HepG2 (cell line): ENCODE data around the gene KCTD5. TPM values are rescaled to one million over a fixed set of nuclear protein-coding genes. Genes with fewer than 3 reads are reported as not detected.

Experiments
- BHLHE40 ChIP-seq: IDR thresholded peaks from 2 replicates; pipeline ENCODE4 v1.6.1; 2011; ENCODE audit warnings: low read length, improper control_type of control experiment
- ESRRA ChIP-seq: sonication (generic); formaldehyde crosslinking; IDR thresholded peaks from 2 replicates; pipeline ENCODE4 v1.5.1; 2020; ENCODE audit warnings: mild to moderate bottlenecking, low read depth, missing genetic modification reagents
- KAT7 ChIP-seq: IDR thresholded peaks from 2 replicates; pipeline ENCODE4 v1.6.1; 2018; ENCODE audit warnings: borderline replicate concordance, missing compliant biosample characterization
- KDM5A ChIP-seq: fragments of 200-600 bp; sonication (generic); IDR thresholded peaks from 2 replicates; pipeline ENCODE4 v1.7.0; 2018; ENCODE audit warnings: antibody characterized with exemption, mild to moderate bottlenecking, low read length, borderline replicate concordance
- MAZ ChIP-seq, 2 experiments: sonication (generic) in 1 of 2; formaldehyde crosslinking in 1 of 2; IDR thresholded peaks; 2 replicates each; pipeline versions ENCODE4 v1.5.0 to v1.6.1; 2012 to 2020; ENCODE audit warnings: low read depth in 2 of 2, mild to moderate bottlenecking in 2 of 2, borderline replicate concordance in 1 of 2, improper control_type of control experiment in 1 of 2, low read length in 1 of 2, missing genetic modification reagents in 1 of 2, moderate library complexity in 1 of 2
- NFKBIZ ChIP-seq: IDR thresholded peaks from 2 replicates; pipeline ENCODE4 v1.6.1; 2018; ENCODE audit warnings: missing genetic modification reagents, missing compliant biosample characterization
- NFYC ChIP-seq: IDR thresholded peaks from 2 replicates; pipeline ENCODE4 v1.6.1; 2016; ENCODE audit warnings: missing genetic modification reagents, missing compliant biosample characterization
- RBM39 ChIP-seq: fragments of 200-400 bp; formaldehyde crosslinking; IDR thresholded peaks from one replicate; pipeline ENCODE4 v1.6.1; 2018; ENCODE audit warnings: antibody characterized with exemption, mild to moderate bottlenecking, low read depth, low read length; ENCODE audit not compliant: poor library complexity, severe bottlenecking
- SAP130 ChIP-seq: IDR thresholded peaks from 2 replicates; pipeline ENCODE4 v1.6.1; 2016; ENCODE audit warnings: low read depth
- SIX4 ChIP-seq: sonication (generic); formaldehyde crosslinking; IDR thresholded peaks from 2 replicates; pipeline ENCODE4 v1.4.0; 2020; ENCODE audit warnings: missing genetic modification reagents
- TGIF2 ChIP-seq: IDR thresholded peaks from 2 replicates; pipeline ENCODE4 v1.6.1; 2016; ENCODE audit warnings: control low read depth, missing compliant biosample characterization
- TP53 ChIP-seq: sonication (generic); formaldehyde crosslinking; conservative IDR thresholded peaks from 2 replicates; pipeline ENCODE4 v1.4.0; 2020; ENCODE audit warnings: missing genetic modification reagents
- ZBTB2 ChIP-seq: sonication (generic); formaldehyde crosslinking; IDR thresholded peaks from 2 replicates; pipeline ENCODE4 v1.8.0; 2022; ENCODE audit warnings: low read depth, missing genetic modification reagents
- ZBTB21 ChIP-seq: sonication (generic); formaldehyde crosslinking; IDR thresholded peaks from 2 replicates; pipeline ENCODE4 v1.4.0; 2020; ENCODE audit warnings: missing genetic modification reagents
- ZBTB7B ChIP-seq: sonication (generic); formaldehyde crosslinking; IDR thresholded peaks from 2 replicates; pipeline ENCODE4 v1.4.0; 2020; ENCODE audit warnings: missing genetic modification reagents
- ZFP90 ChIP-seq: sonication (generic); formaldehyde crosslinking; IDR thresholded peaks from 2 replicates; pipeline ENCODE4 v1.8.0; 2022; ENCODE audit warnings: missing genetic modification reagents, mild to moderate bottlenecking, inconsistent platforms, borderline replicate concordance
- ZFX ChIP-seq: sonication (generic); formaldehyde crosslinking; IDR thresholded peaks from 2 replicates; pipeline ENCODE4 v1.4.0; 2020; ENCODE audit warnings: mild to moderate bottlenecking, low read depth, missing genetic modification reagents, moderate library complexity
- ZKSCAN5 ChIP-seq: sonication (generic); formaldehyde crosslinking; IDR thresholded peaks from 2 replicates; pipeline ENCODE4 v1.5.1; 2020; ENCODE audit warnings: mild to moderate bottlenecking, missing genetic modification reagents
- ZNF101 ChIP-seq: sonication (generic); formaldehyde crosslinking; IDR thresholded peaks from 2 replicates; pipeline ENCODE4 v1.4.0; 2020; ENCODE audit warnings: mild to moderate bottlenecking, low read depth, missing genetic modification reagents, borderline replicate concordance
- ZNF343 ChIP-seq: sonication (generic); formaldehyde crosslinking; IDR thresholded peaks from 2 replicates; pipeline ENCODE4 v1.4.0; 2020; ENCODE audit warnings: mild to moderate bottlenecking, missing genetic modification reagents
- ZNF446 ChIP-seq: sonication (generic); formaldehyde crosslinking; IDR thresholded peaks from 2 replicates; pipeline ENCODE4 v1.5.0; 2020; ENCODE audit warnings: mild to moderate bottlenecking, missing genetic modification reagents
- ZNF543 ChIP-seq: sonication (generic); formaldehyde crosslinking; IDR thresholded peaks from 2 replicates; pipeline ENCODE4 v1.4.0; 2020; ENCODE audit warnings: mild to moderate bottlenecking, missing genetic modification reagents
- ZNF776 ChIP-seq: sonication (generic); formaldehyde crosslinking; IDR thresholded peaks from 2 replicates; pipeline ENCODE4 v1.4.0; 2020; ENCODE audit warnings: mild to moderate bottlenecking, missing genetic modification reagents
- polyA plus RNA-seq, 8 experiments: library from polyadenylated mRNA; depleted of rRNA in 3 of 8; stranded (reverse) in 7 of 8; unstranded in 1 of 8; fragments of >200 nt; fragmentation: Illumina TruSeq in 4 of 8; extraction: Trizol in 4 of 8; gene quantifications; 2 replicates each; pipeline versions ENCODE4 v1.2.1 to v1.2.3, GENCODE V29; 2011 to 2016; ENCODE audit warnings: low read depth in 4 of 8, missing spikeins in 1 of 8, mixed read lengths in 1 of 8; ENCODE audit not compliant: insufficient read depth in 1 of 8
- total RNA-seq, 5 experiments: library from RNA; depleted of rRNA; stranded (reverse); fragments of >200 nt; fragmentation: Illumina TruSeq; extraction: Trizol; gene quantifications; 2 replicates each; pipeline ENCODE4 v1.2.3, GENCODE V29; 2016; ENCODE audit warnings: low read depth in 1 of 5
- TF ChIP-seq, protein P1 (sequence below): sonication (generic); formaldehyde crosslinking; IDR thresholded peaks from 2 replicates; pipeline ENCODE4 v1.5.0; 2020; ENCODE audit warnings: mild to moderate bottlenecking, missing genetic modification reagents
- TF ChIP-seq, protein P2 (sequence below): IDR thresholded peaks from 2 replicates; pipeline ENCODE4 v1.6.1; 2016

KCTD5 gene
- total and polyA plus RNA-seq, 2 of the 13 experiments (the other 11 are each of a cell fraction or from before 2014, with no cell fraction given), result 25.4 to 29.8 TPM

- no peak for TF ChIP-seq NFKBIZ (CRISPR knock-in tag)
- TF ChIP-seq SIX4 (CRISPR knock-in tag), result no peak
- TF ChIP-seq, protein P1, sequence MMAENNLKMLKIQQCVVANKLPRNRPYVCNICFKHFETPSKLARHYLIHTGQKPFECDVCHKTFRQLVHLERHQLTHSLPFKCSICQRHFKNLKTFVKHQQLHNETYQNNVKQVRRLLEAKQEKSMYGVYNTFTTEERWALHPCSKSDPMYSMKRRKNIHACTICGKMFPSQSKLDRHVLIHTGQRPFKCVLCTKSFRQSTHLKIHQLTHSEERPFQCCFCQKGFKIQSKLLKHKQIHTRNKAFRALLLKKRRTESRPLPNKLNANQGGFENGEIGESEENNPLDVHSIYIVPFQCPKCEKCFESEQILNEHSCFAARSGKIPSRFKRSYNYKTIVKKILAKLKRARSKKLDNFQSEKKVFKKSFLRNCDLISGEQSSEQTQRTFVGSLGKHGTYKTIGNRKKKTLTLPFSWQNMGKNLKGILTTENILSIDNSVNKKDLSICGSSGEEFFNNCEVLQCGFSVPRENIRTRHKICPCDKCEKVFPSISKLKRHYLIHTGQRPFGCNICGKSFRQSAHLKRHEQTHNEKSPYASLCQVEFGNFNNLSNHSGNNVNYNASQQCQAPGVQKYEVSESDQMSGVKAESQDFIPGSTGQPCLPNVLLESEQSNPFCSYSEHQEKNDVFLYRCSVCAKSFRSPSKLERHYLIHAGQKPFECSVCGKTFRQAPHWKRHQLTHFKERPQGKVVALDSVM (CRISPR knock-in tag), result peak; percentile 32; the same call in 1 of the 2 replicates
- TF ChIP-seq KAT7 (CRISPR knock-in tag), result no peak; the same call in 1 of the 2 replicates
- TF ChIP-seq ZNF543, result no peak; the same call in 1 of the 2 replicates
- no peak for TF ChIP-seq BHLHE40
- no peak for TF ChIP-seq ZKSCAN5 (CRISPR knock-in tag)
- peak; percentile 62 for TF ChIP-seq SAP130 (CRISPR knock-in tag)
- TF ChIP-seq, protein P2, sequence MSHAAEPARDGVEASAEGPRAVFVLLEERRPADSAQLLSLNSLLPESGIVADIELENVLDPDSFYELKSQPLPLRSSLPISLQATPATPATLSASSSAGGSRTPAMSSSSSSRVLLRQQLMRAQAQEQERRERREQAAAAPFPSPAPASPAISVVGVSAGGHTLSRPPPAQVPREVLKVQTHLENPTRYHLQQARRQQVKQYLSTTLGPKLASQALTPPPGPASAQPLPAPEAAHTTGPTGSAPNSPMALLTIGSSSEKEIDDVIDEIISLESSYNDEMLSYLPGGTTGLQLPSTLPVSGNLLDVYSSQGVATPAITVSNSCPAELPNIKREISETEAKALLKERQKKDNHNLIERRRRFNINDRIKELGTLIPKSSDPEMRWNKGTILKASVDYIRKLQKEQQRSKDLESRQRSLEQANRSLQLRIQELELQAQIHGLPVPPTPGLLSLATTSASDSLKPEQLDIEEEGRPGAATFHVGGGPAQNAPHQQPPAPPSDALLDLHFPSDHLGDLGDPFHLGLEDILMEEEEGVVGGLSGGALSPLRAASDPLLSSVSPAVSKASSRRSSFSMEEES, result 0 out of 2 replicates have a peak, but pooled peaks have one; percentile 6
- TF ChIP-seq ZNF776 (CRISPR knock-in tag), result no peak; the same call in 1 of the 2 replicates
- TF ChIP-seq KDM5A, result no peak; the same call in 1 of the 2 replicates
- no peak for TF ChIP-seq RBM39
- peak; percentile 75 for TF ChIP-seq ZBTB7B (CRISPR knock-in tag)
- TF ChIP-seq ZNF446 (CRISPR knock-in tag), result no peak
- no peak for TF ChIP-seq ZNF343 (CRISPR knock-in tag)
- TF ChIP-seq ZBTB2 (CRISPR knock-in tag), result peak; percentile 100
- TF ChIP-seq ZFP90 (CRISPR knock-in tag), result 0 out of 2 replicates have a peak, but pooled peaks have one; percentile 9
- TF ChIP-seq NFYC, result no peak
- TF ChIP-seq ESRRA (CRISPR knock-in tag), result 0 out of 2 replicates have a peak, but pooled peaks have one; percentile 18
- no peak for TF ChIP-seq TP53
- 0 out of 2 replicates have a peak, but pooled peaks have one; percentile 42 for TF ChIP-seq ZNF101 (CRISPR knock-in tag)
- TF ChIP-seq TGIF2 (CRISPR knock-in tag), result no peak
- peak; percentile 77; the same call in 1 of the 2 replicates for TF ChIP-seq ZFX (CRISPR knock-in tag)
- peak; percentile 99 for TF ChIP-seq ZBTB21 (CRISPR knock-in tag)
- peak; percentile 77 for TF ChIP-seq MAZ (IDR thresholded peaks at IDR 0.05; ENCODE audit: borderline replicate concordance, low read depth, low read length)
- peak; percentile 94 for TF ChIP-seq MAZ (CRISPR knock-in tag; IDR thresholded peaks at IDR 0.05; ENCODE audit: low read depth)
These were observed 38.7 kb downstream of the KCTD5 start (continued) for GRCh38 chr16:2720719-2721633.
